Mucosa of descending colon (tissue), 3 donors: Measurements from ENCODE around the gene MYO5C. TPM values are rescaled to one million over a fixed set of nuclear protein-coding genes. Genes with fewer than 3 reads are reported as not detected.
"Not testable (repeated sequence)": the region's sequence is repeated elsewhere in the genome, so short reads cannot be mapped to it uniquely, and the experiment has no call there.

Source experiments
- ATAC-seq: fragments of 200-7000 bp; cut with Tn5 transposase; one replicate; pipeline ENCODE4 v1.9.1; 2020; ENCODE audit warnings: mild to moderate bottlenecking, moderate library complexity
- DNase-seq, 3 donors: peaks; one replicate each; pipeline ENCODE4 v3.0.0-alpha.2; 2020
- H3K36me3 ChIP-seq: fragments of 200-600 bp; one replicate; pipeline ENCODE4 v1.8.0; 2021; ENCODE audit warnings: low read depth, mild to moderate bottlenecking
- H3K4me1 ChIP-seq: fragments of 200-600 bp; one replicate; pipeline ENCODE4 v1.8.0; 2021; ENCODE audit warnings: low read depth, mild to moderate bottlenecking
- H3K4me3 ChIP-seq: fragments of 200-600 bp; one replicate; pipeline ENCODE4 v1.8.0; 2021; ENCODE audit warnings: mild to moderate bottlenecking
- H3K9me3 ChIP-seq: fragments of 200-600 bp; one replicate; pipeline ENCODE4 v1.8.0; 2021; ENCODE audit warnings: mild to moderate bottlenecking
- CTCF ChIP-seq: fragments of 200-600 bp; IDR thresholded peaks from one replicate; pipeline ENCODE4 v1.8.0; 2022; ENCODE audit warnings: antibody characterized with exemption, mild to moderate bottlenecking
- intact Hi-C, 2 donors: fragments of 100-400 bp; cut with DNase I in 1 of 2; cut with micrococcal nuclease in 1 of 2; formaldehyde crosslinking; loops; one replicate each; pipeline versions ENCODE4 v1.11.0 to v1.11.1; 2022; cut with DNase I, micrococcal nuclease
- total RNA-seq, 3 donors: library from RNA; stranded (reverse); fragmentation: NEBNext Ultra II Directional in 2 of 3; extraction: Animal tissue kit (Norgen Biotek cat#: 25700) in 2 of 3; gene quantifications; one replicate each; pipeline versions ENCODE4 v1.2.1 to v1.2.4, GENCODE V29; 2021 to 2023
- donor health status: DM: no; HTN: no; CAD: no; lungs with moderate emphysema.
- donor health status: DM: no; HTN: no; CAD: no.
- donor health status: DM: no; HTN: yes; CAD: no.

The MYO5C gene
- total RNA-seq, 3 donors from 2014 or later = 46.6 to 90.0 (median 81.6) TPM

DNA sequence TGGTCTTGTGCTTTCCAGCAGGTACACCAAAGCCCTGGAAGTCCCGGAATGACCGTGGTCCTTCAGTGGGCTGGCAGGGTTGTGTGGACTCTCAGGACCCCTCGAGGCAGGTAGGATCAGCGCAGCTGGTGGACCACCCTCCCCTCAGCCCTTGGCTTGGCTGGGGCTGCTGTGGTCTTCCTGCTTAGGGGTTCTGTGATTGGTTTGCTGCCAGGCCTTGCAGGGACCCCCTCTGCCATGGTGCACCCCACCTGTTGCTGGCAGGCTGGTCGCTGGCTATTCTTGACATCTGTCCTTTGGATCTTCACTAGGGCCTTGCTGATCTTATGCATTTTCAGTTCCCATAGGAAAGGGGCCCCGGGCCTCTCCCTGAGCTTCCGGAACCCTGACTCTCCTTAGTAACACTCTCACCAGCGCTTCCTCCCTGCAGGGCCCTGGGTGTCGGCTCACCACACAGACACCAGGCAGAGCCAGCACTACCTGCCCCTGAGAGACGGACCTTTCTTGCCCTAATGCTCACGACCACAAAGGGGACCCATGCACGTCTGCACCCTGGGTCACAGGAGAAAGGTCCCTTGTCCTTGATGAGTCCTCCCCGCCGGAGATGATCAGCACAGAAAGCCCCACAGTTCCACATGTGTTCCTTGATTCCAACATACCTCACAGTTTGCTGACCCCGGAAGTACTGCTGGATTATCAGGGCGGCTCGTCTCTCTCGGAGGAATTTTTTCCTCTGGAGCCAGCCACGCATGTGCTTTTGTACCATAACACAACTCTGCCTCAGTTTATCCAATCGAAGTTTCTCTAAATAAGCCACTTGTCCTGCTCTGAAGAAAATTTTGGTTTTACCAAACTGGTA, 51.7 kb downstream of the MYO5C start:
- TF ChIP-seq CTCF = no peak

GRCh38 chr15:52243286-52243685, 52.3 kb downstream of the MYO5C start:
- H3K4me1 ChIP-seq = no peaks in the 10 kb centered on the region
- intact Hi-C loops = no loop called here
- no peak for DNase-seq
- no peak for TF ChIP-seq CTCF
- no peaks in the 10 kb centered on the region for H3K9me3 ChIP-seq
- peaks cover 14% of the 10 kb centered on the region for H3K36me3 ChIP-seq
- ATAC-seq = no peak
- no peak overlapping the region for H3K4me3 ChIP-seq

More for the DNA sequence above, 51.7 kb downstream of the MYO5C start:
- no peaks in the 10 kb centered on the region for H3K9me3 ChIP-seq
- no peak overlapping the region for H3K4me3 ChIP-seq
- ATAC-seq = peak; percentile 31
- H3K4me1 ChIP-seq = no peaks in the 10 kb centered on the region
- intact Hi-C loops = no loop called here
- DNase-seq = no peak
- H3K36me3 ChIP-seq = peaks cover 14% of the 10 kb centered on the region

- intact Hi-C loops = no loop called here
- DNase-seq (no peak), ATAC-seq (no peak)
- TF ChIP-seq CTCF = no peak
- Histone ChIP-seq H3K9me3 (no peaks in the 10 kb centered on the region), H3K4me3 (no peak overlapping the region), H3K4me1 (no peaks in the 10 kb centered on the region), H3K36me3 (peaks cover 10% of the 10 kb centered on the region)
Measured at GRCh38 chr15:52241489-52241888, 54.1 kb downstream of the MYO5C start.

DNA sequence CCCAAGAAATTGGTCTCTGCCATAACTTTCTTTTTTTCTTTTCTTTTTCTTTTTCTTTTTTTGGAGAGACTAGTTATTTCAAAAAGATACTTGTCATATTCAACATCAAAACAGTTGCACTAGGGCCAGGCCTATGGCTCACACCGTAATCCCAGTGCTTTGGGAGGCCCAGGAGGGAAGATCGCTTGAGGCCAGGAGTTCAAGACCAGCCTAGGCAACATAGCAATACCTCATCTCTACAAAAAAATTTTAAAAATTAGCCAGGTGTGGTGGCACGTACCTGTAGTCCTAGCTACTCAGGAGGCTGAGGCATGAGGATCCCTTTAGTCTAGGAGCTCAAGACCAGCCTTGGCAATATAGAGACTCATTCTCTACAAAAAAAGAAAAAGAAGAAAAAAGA, 55.4 kb downstream of the MYO5C start:
- intact Hi-C loops = no loop called here
- TF ChIP-seq CTCF = no peak
- Histone ChIP-seq H3K9me3 (no peaks in the 10 kb centered on the region), H3K4me1 (no peaks in the 10 kb centered on the region), H3K36me3 (peaks cover 8% of the 10 kb centered on the region), H3K4me3 (no peak overlapping the region)
- DNase-seq (no peak), ATAC-seq (no peak)

DNA sequence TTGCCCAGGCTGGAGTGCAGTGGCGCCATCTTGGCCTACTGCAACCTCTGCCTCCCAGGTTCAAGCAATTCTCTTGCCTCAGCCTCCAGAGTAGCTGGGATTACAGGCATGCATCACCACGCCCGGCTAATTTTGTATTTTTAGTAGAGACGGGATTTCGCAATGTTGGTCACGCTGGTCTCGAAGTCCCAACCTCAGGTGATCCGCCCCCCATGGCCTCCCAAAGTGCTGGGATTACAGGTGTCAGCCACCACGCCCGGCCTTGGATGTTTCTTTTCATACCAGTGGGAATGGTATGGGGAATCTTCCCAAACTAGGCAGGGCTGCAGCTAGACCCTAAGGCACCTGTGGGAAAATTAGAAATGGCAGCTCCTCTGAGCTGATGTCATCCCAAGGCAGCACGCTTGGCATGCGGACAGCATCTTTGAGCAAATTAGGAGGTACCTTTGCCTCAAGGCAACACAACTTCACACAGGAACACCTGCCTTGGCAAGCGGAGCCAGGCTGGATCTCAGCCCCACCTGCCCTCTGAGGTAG, 56.5 kb downstream of the MYO5C start:
- H3K4me3 ChIP-seq, ATAC-seq, intact Hi-C loops, H3K36me3 ChIP-seq, H3K9me3 ChIP-seq, DNase-seq, H3K4me1 ChIP-seq: not testable (repeated sequence)

DNA sequence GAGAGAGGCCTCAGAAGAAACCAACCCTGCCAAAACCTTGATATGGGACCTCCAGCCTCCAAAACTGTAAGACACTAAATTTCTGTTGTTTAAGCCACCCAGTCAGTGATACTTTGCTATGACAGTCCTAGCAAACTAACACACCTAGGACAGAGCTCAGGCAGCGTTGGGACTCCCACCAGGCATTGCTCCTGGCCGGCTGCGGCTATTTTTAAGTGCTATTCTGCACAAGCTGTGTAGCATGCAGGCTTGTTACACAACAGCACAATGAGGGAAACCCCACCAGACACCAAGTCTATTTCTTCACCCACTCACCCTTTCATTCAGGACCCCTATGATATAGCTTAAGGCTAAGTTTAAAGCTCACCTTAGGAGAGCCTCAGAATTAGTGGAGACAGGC, 57.5 kb downstream of the MYO5C start:
- H3K4me1 ChIP-seq = no peaks in the 10 kb centered on the region
- peaks cover 5% of the 10 kb centered on the region for H3K36me3 ChIP-seq
- no peak overlapping the region for H3K4me3 ChIP-seq
- no peak for ATAC-seq
- intact Hi-C loops = no loop called here
- H3K9me3 ChIP-seq = no peaks in the 10 kb centered on the region
- no peak for TF ChIP-seq CTCF
- no peak for DNase-seq
